ENCODE results near the gene LIPK. TPM values are rescaled to one million over a fixed set of nuclear protein-coding genes. Genes with fewer than 3 reads are reported as not detected.

LIPK gene
- total RNA-seq, 1 donor: not detected

- TF ChIP-seq CTCF (IDR thresholded peaks at IDR 0.05; ENCODE audit: insufficient read depth, low read length): peak; percentile 55
- DNase-seq (ENCODE audit: low read depth): no peak
- no peak overlapping the region for H3K4me3 ChIP-seq (ENCODE audit: low read depth, low read length)
These were observed 85.9 kb downstream of the LIPK start for GRCh38 chr10:88791924-88792323.

- peak; percentile 64 for DNase-seq (ENCODE audit: low read depth)
- TF ChIP-seq CTCF (IDR thresholded peaks at IDR 0.05; ENCODE audit: insufficient read depth, low read length): no peak
- H3K4me3 ChIP-seq (ENCODE audit: low read depth, low read length): no peak overlapping the region
These were observed 86.6 kb downstream of the LIPK start for GRCh38 chr10:88792661-88793060.

- peak; percentile 51 for DNase-seq (ENCODE audit: low read depth)
- TF ChIP-seq CTCF (IDR thresholded peaks at IDR 0.05; ENCODE audit: insufficient read depth, low read length): no peak
- no peak overlapping the region for H3K4me3 ChIP-seq (ENCODE audit: low read depth, low read length)
These were observed 87.8 kb downstream of the LIPK start for GRCh38 chr10:88793712-88794299.

- H3K4me3 ChIP-seq (ENCODE audit: low read depth, low read length): no peak overlapping the region
- TF ChIP-seq CTCF (IDR thresholded peaks at IDR 0.05; ENCODE audit: insufficient read depth, low read length): no peak
- peak; percentile 74 for DNase-seq (ENCODE audit: low read depth)
These were observed 88.7 kb downstream of the LIPK start for GRCh38 chr10:88794731-88795130.

- TF ChIP-seq CTCF (IDR thresholded peaks at IDR 0.05; ENCODE audit: insufficient read depth, low read length): no peak
- H3K4me3 ChIP-seq (ENCODE audit: low read depth, low read length): no peak overlapping the region
- DNase-seq (ENCODE audit: low read depth): peak; percentile 92
These were observed 94.4 kb downstream of the LIPK start for GRCh38 chr10:88800152-88801125.

Other genes starting within 250 kb of the LIPK start
- gene RNLS, start 122.9 kb upstream of the LIPK start, total RNA-seq (ENCODE audit: low replicate concordance): 7.0 and 16.8 TPM in 2 replicates
- gene LIPJ, start 119.5 kb upstream of the LIPK start, total RNA-seq (ENCODE audit: low replicate concordance): 0.09 TPM in 1 of 2 replicates, not detected in the other
- not detected in 2 replicates for gene LIPF, start 41.8 kb upstream of the LIPK start, total RNA-seq (ENCODE audit: low replicate concordance)
- gene LIPN, start 53.8 kb downstream of the LIPK start, total RNA-seq (ENCODE audit: low replicate concordance): not detected in 2 replicates
- 0.82 TPM in 1 of 2 replicates, not detected in the other for gene LIPM, start 96.5 kb downstream of the LIPK start, total RNA-seq (ENCODE audit: low replicate concordance)
- 0.09 and 0.33 TPM in 2 replicates for gene ANKRD22, start 145.6 kb downstream of the LIPK start, total RNA-seq (ENCODE audit: low replicate concordance)
- gene STAMBPL1, start 174.0 kb downstream of the LIPK start, total RNA-seq (ENCODE audit: low replicate concordance): 35.3 and 50.0 TPM in 2 replicates
- gene ACTA2, start 246.5 kb downstream of the LIPK start, total RNA-seq (ENCODE audit: low replicate concordance): 73.5 and 241 TPM in 2 replicates

Measured in fibroblast of the aortic adventitia (primary cell).